GM19043 (cell line): Measurements from ENCODE around the gene ASXL2.
"Not testable (repeated sequence)": the region's sequence is repeated elsewhere in the genome, so short reads cannot be mapped to it uniquely, and the experiment has no call there.

Source experiments
- ATAC-seq: cut with Tn5 transposase; IDR thresholded peaks from one replicate; pipeline ENCODE4 v1.9.1; 2021; ENCODE audit warnings: low read depth; ENCODE audit not compliant: unreplicated experiment

The ASXL2 gene

DNA sequence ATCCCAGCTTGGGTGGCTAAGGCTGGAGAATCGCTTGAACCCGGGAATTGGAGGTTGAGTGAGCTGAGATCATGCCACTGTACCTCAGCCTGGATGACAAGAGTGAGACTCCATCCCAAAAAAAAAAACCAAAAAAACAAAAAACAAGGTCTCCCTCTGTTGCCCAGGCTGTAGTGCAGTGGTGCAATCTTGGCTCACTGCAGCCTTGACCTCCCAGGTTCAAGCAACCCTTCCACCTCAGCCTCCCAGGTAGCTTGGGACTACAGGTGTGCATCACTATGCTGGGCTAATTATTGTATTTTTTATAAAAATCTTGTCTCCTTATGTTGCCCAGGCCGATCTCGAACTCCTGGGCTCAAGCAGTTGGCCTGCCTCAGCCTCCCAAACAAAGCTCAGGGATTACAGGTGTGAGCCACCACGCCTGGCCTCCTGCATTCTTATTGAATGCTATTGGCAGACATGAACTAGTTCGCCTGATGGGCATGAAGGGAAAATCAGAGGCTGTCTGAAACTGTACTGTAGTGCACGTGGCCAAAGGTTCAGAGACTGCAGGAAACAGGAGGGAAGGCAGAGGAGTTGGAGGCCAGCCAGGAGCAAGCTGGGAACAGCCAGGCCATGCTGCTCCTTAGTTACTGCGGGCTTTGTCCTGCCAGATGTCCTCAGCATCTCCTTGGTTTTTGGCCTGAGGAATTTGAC is 16.0 kb upstream of the ASXL2 start:
- ATAC-seq = no peak

DNA sequence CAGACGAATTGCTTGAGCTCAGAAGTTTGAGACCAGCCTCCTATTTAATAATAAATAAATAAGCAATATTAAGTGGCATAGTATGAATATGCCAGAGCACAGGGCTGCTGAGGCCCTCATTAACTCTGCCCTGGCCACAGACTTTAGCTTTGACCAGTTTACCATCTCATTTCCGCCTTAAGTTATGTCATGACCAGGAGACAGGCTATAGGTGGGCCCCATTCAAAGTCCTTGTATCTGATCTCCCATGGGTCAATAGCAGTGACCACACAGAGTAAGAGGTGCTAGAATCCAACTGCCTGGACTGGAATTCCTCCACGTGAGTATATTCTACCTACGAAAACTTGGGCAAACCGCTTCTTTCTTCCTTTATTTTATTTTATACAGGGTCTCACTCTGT is 13.4 kb upstream of the ASXL2 start:
- ATAC-seq = no peak

DNA sequence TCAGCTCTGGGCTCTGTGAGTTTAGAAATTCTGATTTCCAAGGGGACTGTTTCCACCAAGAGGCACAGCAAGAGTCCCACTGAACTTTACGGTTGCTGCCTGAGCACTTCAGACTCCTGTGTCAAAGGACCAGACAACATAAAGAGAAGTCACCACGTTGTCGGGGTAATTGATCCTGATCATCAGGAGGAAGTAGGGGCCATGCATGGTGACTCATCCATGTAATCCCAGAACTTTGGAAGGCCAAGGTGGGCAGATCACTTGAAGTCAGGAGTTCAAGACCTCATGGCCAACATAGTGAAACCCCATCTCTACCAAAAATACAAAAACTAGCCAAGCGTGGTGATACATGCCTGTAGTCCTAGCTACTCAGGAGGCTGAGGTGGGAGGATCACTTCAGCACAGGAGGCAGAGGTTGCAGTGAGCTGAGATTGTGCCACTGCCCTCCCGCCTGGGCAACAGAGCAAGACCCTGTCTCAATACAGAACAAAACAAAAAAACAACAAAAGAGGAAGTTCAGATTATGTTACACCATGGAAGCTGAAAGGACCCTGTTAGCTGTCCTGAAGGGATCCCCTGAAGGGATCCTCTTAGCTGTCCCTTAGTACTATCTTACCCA is 9.4 kb upstream of the ASXL2 start:
- no peak for ATAC-seq

DNA sequence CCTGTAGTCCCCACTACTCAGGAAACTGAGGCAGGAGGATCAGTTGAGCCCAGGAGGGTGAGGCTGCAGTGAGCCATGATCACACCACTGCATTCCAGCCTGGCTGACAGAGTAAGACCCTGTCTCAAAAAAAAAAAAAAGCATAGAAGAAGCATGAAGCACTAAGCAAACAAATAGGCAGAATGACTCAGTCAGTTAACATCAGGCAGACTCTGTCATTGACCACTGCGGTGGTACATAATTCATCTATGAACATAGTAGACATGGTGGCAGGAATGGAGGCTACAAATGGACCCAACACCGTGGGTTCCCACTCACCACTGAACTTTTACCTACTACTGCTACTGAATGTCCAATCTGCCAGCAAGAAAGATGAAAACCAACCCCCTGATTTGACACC is 7.6 kb upstream of the ASXL2 start:
- no peak for ATAC-seq

DNA sequence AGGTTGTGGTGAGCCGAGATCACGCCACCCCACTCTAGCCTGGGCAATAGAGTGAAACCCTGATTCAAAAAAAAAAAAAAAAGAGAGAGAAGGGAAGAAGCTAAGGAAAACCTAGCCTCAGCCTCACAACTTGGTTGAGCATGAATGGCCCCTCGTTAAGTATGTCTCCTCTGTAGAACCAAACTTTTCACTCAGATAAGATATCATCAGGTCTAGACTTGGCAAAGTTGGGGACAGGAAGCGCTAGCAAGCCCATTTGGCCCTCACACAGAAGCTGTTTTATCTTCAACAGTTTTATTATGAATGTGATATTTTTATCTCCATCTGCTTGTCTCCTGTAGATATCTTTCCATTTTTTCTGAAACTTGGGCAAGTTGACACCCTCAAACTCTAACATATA is 3.5 kb upstream of the ASXL2 start:
- ATAC-seq = no peak

DNA sequence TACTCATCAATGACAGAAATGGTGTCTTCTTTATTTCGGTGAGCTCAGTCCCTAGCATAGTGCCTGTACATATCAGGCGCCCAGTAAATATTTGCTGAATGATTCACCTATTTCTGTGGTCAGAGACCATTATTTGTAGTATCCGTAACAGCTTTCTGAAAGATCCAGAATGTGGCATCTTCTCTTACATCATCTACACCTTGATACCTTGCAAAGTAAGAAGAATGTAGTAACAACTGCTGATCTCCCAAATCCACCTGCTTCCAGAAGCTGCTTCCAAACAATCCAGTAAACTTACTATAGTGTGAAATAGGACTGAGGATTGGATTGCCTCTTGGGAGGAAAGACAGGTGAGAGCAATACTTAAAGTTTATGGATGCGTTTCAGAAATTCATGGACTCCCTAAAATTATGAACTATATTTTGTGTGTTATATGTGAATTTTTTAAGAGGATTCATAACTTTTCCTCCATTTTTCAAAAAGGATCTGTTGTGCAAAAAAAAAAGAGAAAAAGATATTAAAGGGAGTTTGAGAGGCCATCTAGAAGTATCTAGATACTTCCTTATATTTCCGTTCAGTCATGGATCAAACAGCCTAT is 945 bp upstream of the ASXL2 start:
- ATAC-seq = no peak

DNA sequence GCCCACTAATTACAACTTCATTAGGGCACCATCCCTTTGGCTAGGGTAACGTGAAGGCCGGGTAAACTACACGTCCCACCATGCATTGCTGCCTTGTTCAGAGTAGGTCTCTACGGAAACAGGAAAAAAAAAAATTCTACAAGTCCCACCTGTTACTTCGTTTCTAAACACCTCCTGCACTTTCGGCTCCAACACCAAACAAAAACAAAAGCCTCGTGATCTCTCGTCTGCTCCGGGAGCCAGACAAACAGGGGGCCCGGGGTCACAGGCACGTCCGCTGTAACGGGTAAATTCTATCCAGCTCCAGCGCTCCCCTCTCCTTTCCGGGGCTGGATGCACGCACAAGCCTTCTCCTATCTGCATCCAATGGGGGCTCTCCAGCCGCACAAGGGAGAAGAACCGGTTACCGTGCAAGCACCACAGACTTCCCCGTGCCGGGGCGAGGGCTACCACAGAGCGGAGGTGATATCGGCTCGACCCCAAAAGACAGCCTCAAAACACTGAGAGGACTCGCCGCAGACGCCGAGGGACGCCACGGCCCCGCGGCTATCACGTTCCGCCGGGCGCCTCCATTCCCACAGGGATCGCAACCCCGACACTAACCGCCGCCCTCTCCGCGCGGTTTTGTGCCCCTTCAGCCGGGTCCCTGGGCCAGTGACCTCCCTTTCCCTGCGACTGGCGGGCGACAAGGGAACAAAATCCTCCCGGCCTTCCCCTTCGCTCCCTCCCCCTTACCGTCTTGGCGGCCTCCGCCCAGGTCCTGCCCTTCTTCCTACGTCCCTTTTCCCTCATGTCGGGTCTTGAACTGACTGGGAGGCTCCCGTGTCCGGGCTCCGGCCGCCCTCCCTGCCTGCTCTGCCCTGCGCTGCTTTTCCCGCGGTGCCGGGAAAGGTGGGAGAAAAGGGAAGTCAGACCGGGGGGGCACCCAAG is 591 bp downstream of the ASXL2 start:
- ATAC-seq = peak; percentile 44

DNA sequence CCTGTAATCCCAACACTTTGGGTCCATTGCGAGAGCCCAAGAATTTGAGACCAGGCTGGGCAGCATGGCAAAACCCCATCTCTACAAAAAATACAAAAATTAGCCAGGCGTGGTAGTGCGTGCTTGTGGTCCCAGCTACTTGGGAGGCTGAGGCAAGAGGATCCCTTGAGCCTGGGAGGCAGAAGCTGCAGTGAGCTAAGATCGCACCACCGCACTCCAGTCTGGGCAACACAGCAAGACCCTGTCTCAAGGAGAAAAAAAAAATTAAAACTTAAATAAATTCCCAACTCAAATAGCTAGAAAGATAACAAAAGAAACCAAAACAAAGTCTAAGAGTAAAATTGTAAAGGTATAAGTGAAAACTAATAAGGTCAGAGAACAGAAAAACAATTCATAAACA is 6.2 kb downstream of the ASXL2 start:
- no peak for ATAC-seq

DNA sequence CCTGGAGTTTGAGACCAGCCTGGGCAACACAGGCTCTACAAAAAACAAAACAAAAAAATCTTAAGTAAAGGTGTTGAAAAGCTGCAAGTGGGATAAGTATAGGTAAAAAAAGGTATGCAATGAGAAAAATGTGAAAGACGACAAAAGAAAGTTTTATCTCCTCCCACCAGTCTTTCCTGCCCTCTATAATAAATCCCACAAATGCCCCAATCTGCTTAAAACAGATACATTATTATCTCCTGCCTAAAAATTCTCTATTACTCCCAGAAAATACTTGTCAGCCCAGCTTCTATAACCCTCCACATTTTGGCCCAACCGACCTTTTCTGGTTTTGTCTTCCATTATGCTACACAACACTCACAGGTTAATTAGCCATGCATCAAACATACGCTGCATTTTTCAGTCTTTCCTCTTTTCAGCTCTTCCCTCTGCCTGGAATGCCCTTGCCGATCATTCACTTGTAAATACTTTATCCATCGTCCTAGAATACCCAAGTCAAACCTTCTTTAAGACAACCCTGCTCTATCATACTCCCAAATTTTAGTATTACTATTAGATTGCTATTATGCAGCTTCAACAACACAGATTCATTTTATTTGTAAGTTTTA is 10.8 kb downstream of the ASXL2 start:
- no peak for ATAC-seq

DNA sequence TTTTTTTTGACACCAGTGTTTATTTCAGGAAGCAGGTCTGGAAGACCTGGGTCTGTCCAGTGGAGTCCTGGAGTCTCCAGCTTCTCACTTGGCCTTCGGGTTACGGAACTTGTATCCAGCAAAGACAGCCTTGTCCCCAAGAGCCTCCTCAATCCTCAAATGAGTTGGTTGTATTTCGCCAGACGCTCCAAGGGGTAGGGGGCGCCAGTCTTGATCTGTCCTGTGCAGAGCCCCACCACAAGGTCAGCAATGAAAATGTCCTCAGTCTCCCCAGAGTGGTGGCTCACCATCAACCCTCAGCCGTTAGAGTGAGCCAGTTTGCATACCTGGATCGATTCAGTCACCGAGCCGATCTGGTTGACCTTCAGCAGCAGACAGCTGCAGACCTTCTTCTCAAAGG is 21.9 kb downstream of the ASXL2 start:
- ATAC-seq = no peak

DNA sequence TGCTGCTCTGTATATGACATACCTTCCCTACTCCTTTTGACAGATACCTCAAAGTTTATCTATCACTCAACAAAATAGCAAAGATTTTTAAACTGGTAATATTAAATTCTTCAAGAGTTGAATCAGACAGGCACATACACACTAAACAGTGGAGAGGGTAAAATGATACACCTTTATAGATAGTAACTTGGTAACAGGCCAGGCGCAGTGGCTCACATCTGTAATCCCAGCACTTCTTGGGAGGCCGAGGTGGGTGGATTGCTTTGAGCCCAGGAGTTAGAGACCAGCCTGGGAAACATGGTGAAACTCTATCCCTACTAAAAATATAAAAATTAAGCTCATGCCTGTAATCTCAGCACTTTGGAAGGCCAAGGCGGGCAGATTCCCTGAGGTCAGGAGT is 23.2 kb downstream of the ASXL2 start:
- no peak for ATAC-seq

DNA sequence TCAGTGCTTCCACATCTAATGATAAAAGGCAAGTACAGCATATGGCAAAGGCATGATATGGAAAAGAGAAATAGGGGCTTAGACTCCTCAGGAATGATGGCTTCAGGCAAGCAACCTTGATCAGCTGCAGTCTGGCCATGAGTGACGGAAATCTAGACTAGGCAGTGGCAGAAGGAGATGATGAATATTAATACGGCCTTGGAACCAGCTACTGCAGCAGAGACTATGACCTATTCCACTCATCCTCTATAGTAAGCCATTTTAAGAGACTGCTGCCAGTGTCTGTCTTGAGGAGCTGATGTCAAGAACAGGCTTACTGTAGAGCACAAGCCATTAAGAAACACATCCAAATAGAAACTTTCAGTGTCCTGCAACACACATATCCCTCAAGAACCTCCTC is 23.7 kb downstream of the ASXL2 start:
- ATAC-seq = no peak

DNA sequence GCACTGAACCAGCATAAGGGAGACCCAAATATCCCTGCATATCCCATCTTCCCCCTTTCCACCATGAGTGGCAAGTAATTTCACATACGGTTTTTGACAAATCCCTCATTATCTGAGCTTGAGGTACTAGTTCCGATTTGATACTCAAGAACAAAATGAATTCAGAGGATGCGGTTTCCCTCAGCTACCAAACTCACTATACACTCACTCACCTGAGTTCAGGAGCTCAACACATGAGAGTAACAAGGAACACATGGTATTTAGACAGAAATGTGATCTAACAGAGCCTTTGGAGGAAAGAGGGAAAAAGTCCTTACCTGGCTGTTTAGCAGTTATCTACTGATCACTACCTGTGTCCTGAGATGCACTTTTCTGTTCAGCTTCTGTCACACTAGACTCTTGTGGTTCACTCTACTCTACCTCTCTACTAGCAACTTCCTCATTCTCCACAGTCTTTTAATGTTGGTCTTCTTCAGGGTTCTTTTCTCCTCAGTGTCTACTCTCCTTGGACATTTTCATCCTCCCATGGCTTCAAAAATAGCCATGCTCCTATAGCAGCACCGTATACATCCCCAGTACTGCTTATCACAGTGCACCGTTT is 25.1 kb downstream of the ASXL2 start:
- ATAC-seq = no peak

DNA sequence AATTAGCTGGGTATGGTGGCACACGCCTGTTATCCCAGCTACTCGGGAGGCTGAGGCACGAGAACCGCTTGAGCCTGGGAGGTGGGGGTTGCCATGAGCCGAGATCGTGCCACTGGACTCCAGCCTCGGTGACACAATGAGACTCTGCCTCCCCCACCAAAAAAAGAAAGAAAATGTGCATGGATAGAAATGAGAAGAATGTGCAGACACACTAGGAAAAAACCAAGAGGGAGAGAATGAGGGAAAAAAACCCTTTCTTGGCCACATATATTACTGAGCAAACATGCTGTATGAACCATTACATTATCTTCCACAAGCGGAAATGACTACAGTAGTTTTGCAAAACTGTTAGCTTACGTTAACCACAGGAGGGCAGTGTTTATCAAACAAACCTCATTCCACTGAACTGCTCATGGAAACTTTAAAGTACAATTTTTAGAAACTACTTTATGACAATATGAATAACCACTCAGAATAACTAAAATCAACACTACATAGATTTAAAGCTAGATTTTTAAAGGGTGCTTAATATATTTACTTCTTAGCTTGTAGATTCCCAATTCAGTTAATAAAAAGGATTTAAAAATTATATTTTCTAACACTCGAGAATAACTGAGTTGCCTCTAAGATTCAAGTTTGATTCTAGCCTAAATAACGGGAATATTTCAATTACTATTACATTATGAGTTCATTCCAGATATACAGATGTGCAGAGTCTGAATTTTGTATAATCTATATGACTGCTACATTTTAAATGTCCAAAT is 26.4 kb downstream of the ASXL2 start:
- peak; percentile 93 for ATAC-seq

DNA sequence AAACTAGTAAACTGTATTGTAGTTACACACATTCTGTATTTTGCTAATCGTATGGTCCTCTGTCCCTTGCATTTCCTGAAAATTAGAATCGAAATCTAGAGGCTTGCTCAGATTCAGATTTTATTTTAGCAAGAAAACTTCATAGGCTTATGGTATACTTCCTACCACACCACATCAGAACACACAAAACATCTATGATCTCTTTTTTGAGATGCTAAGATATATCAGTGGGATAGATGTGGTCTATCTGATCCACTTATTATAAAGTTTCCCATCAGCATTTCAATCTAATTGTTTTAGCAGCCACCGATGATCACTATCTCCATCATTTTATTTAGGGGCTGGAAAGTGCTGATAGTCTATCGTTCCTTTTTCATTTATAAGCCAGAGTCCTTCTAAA is 27.9 kb downstream of the ASXL2 start:
- not testable (repeated sequence) for ATAC-seq

DNA sequence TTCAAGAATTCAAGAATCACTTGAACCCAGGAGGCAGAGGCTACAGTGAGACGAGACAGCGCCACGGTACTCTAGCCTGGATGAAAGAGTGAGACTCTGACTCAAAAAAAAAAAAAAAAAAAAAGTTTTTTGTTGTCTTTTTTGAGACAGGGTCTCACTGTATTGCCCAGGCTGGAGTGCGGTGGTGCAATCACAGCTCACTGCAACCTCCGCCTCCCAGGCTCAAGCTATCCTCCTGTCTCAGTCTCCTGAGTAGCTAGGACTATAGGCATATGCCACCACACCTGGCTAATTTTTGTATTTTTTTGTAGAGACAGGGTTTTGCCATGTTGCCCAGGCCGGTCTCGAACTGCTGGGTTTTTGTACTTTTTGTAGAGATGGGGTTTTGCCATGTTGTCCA is 28.9 kb downstream of the ASXL2 start:
- ATAC-seq = not testable (repeated sequence)

DNA sequence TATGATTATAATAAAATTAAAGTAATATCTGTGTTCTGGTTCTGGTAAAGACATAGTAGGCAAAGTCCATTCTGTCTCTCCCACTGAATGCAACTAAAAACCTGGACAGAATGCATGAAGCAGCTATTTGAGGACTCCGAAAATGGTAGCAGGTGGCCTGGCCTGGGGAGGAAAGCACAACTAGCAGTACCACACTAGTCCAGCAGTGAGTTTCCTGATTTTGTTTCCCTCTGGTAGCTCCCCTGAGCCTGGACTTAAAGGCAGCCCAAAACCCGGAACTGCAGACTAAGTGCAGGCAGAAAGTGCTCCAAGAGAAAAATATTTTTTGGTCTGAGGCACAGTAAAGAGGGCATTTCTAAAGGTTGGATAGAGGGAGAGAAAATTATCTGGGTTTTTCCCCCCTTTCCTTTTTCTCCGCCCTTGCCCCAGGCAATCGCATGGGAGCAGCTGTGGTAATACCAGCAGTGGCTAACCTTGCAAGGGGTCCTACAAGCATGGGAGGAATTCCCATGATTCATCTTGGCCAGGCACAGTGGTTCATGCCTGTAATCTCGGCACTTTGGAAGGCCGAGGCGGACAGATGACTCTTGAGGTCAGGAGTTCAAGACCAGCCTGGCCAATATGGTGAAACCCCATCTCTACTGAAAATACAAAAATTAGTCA is 32.3 kb downstream of the ASXL2 start:
- no peak for ATAC-seq

DNA sequence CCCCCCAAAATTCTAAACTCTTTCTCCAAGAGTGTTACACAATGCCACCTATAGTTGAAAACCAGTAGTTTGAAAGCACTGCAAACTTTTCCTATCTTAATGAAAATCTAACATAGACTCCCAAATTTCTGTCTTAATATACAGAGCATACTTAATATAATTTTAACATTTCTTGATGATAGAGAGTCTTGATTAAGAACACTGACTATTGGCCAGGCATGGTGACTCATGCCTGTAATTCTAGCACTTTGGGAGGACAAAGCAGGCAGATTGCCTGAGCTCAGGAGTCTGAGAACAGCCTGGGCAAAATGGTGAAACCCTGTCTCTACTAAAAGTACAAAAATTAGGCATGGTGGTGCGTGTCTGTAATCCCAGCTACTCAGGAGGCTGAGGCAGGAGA is 34.2 kb downstream of the ASXL2 start:
- ATAC-seq = no peak

DNA sequence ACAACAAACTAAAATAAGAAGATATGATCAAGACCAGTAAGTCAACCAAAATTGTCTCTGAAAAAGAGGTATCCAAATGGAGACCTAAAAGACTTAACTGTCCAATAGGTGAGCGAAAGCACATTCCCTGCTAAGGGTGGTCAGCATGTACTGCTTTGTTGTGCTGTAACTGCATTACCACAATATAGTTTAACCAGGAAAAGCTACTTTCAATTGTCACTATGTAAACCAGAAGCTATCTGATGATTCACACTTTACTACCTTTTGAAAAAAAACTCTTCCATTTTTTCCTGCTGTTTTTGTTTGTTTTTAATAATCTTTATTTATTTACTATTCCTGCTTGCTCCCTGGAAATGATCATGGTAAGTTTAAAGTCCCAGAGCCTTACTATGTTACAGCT is 36.1 kb downstream of the ASXL2 start:
- no peak for ATAC-seq
